GM12891 (cell line): Measurements from ENCODE around the gene MNX1.

Experiments
- PAX5 ChIP-seq: IDR thresholded peaks from 2 replicates; pipeline ENCODE4 v1.6.1; 2011; ENCODE audit warnings: low read length, moderate library complexity, mild to moderate bottlenecking; ENCODE audit not compliant: insufficient read depth, severe bottlenecking
- POLR2A ChIP-seq: IDR thresholded peaks from 2 replicates; pipeline ENCODE4 v1.6.1; 2011; ENCODE audit warnings: low read depth, low read length, control low read depth
- POLR2AphosphoS5 ChIP-seq: IDR thresholded peaks from 2 replicates; pipeline ENCODE4 v1.6.1; 2011; ENCODE audit warnings: low read depth, low read length, control low read depth
- POU2F2 ChIP-seq: IDR thresholded peaks from 2 replicates; pipeline ENCODE4 v1.6.1; 2011; ENCODE audit warnings: low read depth, mild to moderate bottlenecking, control low read depth, low read length, moderate library complexity
- SPI1 ChIP-seq: IDR thresholded peaks from 2 replicates; pipeline ENCODE4 v1.6.1; 2011; ENCODE audit warnings: low read depth, low read length, control low read depth
- TAF1 ChIP-seq: IDR thresholded peaks from 2 replicates; pipeline ENCODE4 v1.6.1; 2011; ENCODE audit warnings: low read depth, low read length, control low read depth

DNA sequence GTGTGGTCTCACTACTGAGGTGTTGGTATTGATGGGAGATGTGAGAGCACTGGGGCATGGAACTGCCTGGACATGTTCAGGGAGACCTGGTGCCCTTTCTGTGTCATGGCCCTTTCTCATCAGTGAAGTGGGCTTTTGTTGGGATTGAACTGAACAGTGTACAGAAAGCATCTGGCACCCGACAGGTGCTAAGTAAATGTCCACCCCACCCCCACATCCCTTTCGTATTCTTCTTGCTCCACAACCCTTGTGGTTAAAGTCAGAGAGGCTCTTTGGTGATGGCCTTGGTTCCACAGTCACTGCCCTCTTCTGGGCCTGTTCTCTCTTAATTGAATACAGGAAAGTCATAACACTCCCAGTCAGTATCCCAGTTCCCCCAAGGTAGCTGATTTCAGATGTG, 55.5 kb downstream of the MNX1 start:
- TF ChIP-seq POLR2A (no peak), TAF1 (no peak), SPI1 (no peak), POLR2AphosphoS5 (no peak), POU2F2 (no peak), PAX5 (no peak)
